Medulla oblongata (tissue), 1 donor: ENCODE measurements around the gene ANO2.
A peak's percentile ranks its signal among the peaks of the same experiment; 100 is the strongest.

Experiments used
- DNase-seq: peaks from one replicate; pipeline ENCODE4 v3.0.0-alpha.2; 2015; ENCODE audit errors: extremely low spot score

Gene ANO2

DNA sequence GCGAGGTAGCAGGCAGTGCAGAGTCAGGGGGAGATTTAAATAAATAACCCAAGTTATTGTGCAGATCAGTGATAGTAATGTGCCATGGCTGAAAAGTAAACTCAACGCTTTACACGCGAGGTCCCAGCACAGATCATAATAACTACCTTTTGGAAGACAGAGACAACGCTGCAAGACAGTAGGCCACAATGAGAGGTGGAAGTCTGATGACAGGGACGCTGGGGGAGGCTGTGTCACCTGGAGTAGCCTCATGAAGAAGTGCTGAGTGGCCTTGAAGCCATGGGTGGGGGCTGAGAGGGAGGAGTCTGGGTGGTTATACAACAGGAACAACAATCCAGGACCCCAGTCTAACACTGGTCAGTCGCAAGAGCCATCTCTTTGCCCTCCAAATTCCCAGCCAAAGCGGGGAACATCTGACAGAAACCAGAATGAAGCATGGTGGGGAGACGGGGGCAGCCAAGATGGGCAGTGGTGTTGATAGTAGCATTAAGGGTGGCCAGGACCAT is 28.2 kb downstream of the ANO2 start:
- no peak for DNase-seq

DNA sequence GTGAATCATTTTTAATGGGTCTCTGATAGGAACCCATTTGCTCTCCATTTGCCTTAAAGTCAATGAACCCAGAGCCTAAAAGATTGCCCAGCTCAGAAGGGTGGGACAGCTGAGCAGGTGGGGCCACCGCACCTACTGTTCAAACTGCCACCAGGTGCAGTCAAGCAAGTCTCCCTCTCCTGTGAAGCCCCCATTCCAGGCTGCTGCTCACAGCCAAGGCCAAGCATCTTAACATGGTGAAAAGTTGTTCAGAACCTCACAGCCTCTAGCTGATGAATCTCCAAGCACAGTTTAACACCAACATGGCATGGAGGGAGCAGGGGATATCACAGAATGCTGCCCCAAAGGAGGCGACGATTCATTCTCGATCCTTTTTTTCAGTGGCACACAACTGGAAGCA is 29.5 kb downstream of the ANO2 start:
- no peak for DNase-seq

DNA sequence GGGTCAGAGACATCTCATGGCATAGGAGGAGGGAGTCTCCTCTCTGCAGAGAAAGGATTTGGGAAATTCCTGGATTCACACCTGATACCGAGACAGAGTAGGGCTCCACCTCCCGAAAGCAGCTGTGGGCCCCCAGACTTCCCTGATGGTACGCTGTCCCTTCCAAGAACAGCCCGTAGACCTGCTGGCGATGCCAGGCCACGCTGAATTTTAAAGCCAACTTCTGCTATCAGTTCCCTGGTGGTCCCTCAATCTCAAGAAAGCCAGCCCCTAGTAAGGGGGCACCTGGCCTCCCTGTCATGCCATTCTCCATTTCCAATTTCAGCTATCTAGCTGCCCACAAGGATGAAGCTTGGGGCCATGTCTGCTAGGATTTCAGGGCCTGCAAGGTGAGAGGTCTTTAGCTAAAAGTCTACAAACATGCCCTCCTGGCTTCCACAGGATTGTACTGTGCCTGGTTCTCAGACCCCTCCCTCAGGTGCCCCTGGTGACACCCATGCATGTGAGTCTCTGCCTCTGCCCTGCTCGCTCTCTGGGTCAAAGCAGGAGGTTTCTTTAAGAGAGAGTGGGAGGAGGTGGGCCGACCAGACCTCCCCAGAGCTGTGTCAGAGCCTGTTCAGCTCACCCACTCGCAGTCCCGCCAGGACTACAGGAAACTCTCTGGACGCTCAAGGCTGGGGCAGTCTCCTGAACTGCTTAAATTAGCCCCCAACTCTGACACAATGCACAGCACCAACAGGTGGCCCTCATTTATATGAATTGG is 30.5 kb downstream of the ANO2 start:
- no peak for DNase-seq

DNA sequence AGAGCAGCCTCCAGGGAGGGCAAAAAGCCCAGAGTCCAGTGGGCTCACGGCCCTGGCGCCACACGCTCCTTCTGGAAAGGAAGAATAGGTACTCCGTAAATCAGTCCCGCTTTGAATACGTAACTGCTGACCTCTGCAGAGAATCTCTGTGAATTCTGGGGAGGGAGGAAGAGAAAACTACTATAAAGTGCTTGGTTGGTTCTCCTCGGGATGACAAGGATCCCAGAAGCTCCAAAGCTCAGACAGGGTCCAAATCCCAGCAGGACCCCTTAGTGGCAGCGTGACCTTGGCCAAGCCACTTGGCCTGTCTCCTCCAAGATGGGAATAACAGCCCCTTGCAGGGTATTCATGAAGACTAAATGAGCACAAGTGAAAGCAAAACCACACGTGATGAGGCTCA is 31.7 kb downstream of the ANO2 start:
- DNase-seq, result peak; percentile 47

DNA sequence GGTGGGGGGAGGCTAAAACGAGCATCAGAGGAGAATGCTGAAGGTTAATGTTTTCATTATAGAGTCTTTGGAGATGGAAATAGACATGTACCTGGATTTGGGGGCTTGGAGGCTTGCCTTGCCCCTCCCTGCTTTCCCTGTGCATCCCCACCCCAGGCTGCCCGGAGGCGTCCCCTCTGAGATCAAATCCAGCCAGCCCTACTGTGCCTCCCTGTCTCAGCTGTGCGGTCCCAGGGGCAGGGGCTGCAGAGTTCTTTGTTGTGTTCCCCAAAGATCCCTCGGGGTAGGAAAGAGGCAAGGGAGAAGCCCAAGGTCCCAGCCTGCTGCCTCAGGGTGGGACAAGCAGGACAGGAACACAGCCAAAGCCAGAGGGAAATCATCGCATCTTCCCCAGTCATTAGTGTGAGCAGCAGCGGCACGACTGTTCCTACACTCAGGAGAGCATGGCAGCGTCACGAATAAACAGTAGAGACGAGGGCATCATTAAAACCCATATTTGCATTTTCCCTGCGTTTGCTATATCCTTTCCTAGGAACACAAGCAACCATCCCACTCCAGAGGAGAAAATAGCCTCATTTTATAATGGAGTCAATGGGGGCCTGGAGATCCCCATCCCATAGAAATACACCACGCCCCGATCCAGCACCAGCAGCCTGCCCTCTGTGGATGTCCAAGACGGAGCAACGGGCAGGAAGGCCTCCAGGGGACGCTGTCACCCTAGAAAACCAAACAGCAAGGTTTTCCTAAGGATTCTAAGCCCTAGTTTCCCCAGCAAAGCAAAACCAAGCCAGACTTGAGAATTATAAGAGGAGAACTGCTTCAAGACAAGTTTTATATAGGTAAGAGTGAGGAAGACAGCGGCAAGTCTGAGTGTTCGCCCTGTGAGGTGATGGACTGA is 32.4 kb downstream of the ANO2 start:
- DNase-seq, result no peak

DNA sequence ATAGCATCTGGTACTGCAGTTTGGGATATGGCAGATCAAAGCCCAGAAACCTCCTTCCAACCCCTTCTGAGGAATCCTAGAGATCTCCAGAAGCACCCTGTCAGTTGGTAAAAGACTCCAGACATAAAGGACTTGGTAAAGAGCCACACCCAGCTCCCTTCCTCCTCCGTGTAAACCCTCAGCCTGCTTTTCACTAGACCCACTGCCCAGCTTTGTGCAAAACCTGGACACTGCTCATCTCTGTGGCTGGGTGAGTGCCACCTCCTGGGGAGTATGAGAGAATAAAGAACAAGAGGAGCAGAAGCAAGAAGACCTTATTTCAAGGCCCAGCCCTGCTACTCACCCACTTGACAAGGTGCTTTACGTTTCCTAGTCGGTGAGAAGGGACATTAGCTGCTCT is 33.0 kb downstream of the ANO2 start:
- no peak for DNase-seq

DNA sequence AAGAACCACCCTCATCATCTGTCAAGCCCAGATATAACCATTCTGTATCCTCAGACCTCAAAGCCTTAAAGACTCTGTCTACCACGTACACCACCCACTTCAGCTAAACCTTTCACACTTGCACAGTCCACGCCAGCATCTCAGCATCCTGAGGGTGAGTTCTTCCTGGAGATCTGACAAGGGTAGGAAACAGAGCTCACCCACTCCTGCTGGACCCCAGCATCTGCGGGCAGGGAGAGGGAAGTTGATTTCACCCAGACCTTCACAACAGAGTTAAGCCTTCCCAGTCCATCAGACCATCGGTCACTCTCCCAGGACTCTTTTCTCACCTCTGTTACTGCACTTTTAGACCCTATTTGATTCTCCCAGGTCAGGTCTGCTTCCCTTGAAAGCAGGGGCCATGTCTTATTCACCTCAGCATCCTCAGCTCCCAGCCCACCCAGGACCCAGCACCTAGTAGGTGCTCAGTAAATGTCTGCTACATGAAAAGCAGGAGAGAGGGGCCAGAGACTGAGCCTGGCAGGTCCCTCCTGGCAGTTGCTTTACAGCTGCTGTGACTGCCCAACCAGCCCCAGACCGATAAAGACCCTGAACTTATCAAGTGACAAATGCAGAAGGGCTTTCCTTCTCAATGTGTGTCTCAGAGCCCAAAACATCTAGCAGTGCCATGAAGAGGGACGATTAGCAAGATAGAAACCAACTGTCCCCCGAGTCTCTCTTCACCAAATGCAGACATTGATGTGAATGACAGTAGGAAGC is 34.1 kb downstream of the ANO2 start:
- no peak for DNase-seq

DNA sequence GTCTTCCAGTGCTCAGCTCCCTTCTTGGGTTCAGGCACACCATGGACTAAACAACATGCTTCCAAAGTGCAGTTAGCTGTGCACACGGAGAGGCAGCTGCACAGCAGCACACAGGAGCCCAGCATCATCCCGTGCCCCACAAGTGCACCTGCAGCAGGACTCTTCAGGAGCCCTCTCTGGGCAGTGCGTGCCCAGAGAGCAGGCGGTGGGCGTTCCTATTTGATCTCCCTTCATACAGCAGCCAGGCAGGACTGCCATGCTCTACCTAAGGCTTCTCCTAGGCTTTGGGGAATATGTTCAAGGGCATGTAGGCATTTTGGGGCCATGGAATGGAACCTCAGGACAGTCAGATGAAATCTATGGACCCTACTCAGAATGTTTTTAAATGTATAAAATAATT is 35.5 kb downstream of the ANO2 start:
- no peak for DNase-seq

DNA sequence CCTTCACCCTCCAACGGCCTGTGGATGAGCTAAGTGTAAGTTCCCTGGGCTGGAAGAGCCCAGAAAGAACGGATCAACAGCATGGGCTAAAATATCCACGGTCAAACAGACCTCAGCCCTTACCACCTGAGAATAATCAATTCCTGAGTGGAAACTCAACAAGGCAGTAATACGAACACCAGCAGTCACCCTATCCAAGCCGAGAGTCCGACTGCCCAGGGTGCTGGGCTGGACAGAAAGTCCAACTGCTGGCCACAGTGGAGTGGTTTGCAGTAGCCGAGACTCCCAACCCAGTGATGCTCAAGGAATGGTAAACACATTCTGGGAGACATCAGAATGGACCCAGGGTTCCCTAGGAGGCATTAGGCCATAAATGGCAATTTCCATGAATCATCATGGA is 36.8 kb downstream of the ANO2 start:
- DNase-seq, result no peak

DNA sequence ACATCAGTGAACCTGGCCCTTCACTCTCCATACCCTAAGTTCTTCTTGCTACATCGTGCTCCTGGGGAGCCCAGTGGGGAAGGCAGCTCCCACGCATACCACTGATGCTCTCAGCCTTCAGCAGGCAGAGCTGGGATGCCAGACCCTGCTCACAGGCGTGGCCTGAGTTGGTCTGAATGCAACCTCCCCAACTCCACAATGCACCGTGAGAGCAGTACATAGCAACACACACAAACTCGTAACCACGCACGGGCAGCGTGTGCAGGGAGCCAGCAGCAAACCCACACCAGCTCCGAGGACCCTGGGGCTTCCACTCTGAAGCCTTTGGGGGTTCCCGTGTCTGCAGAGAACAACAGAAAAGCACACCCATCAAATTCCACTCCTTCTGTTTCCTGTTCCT is 37.3 kb downstream of the ANO2 start:
- no peak for DNase-seq

DNA sequence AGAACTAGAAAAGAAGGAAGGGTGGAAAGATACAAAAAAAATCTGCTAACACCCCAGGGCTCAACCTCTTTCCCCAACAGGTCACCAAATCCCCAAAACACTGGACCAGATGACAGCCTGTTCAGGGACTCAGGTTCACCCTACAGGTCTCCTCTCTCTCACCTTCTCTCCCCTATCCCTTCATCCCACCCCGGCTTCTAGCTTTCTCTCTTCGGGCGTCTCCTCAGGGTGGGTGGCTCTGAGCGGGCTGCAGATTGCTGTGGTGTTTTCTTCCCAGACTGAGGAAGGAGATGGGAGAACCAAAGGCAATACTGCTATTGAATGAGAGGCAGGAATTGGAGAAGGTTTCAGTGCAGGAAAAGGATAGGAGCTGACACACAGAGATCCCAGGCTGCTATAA is 39.3 kb downstream of the ANO2 start:
- no peak for DNase-seq

DNA sequence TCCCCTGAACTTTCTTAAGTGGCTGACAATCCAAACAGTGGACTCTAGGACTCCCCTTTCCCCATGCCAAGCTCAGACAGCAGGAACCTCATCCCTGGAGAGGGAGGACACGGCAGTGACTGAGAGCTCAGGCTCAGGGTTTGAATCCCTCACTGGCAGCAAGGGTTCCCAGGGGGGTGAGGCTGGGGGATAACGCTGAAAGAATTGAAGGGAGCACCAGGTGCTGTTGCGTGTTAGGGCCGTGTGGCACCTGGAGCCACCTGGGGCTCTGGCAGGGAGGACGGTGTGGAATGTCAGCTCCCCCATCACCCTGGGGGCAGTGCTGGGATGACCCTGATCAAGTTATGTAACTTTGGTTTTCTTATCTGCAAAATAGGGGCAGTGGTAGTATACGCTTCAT is 40.1 kb downstream of the ANO2 start:
- no peak for DNase-seq

DNA sequence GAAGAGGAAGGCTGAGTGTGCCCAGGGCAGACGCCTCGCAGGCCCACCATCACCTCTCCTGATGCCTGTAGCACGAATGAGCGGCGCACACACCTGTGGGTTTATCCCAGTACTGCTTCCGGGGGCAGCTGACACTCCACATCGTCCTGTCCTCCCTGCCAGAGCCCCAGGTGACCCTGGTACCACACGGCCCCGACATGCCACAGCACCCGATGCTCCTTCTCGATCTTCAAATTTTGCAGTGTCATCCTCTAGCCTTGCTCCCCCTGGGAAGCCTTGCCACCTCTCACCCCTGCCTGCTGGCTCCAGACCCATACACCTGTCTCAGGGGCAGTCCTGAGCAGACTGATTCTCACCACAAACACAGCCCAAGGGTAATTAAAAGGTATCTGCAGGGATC is 40.6 kb downstream of the ANO2 start:
- DNase-seq, result no peak

DNA sequence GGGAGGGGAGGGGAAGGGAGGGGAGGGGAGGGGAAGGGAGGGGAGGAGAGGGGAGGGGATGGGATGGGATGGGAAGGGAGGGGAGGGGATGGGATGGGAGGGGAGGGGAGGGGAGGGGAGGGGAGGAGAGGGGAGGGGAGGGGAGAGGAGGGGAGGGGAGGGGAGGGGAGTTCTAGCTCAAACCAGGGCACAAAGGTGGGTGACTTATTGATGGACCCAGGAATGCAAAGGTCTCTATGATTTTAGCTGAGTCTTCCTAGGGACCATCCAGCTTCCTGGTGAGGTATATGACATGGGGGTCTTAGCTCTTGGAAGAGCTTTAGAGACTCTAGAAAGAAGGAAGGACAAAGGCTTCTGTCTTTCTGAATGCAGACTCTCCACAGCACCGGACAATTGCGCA is 42.3 kb downstream of the ANO2 start:
- no peak for DNase-seq

DNA sequence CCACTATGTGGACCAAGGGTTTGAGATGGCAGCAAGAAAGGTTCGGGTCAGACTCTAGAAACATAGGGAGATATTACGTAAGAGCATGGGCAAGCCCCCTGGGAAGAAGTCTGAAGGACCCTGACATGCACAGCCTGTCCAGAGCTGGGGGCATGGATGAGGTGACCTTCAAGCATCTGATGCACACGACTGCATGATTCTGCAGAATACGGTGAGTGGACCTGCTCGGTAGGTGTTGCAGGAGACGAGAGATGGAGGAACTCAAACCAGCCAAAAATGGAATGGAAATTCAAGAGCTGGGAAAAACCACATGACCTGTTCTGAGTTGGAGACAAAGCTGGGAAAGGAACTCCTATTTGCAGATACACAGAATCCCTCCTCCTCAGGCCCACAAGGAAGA is 43.6 kb downstream of the ANO2 start:
- DNase-seq, result no peak

DNA sequence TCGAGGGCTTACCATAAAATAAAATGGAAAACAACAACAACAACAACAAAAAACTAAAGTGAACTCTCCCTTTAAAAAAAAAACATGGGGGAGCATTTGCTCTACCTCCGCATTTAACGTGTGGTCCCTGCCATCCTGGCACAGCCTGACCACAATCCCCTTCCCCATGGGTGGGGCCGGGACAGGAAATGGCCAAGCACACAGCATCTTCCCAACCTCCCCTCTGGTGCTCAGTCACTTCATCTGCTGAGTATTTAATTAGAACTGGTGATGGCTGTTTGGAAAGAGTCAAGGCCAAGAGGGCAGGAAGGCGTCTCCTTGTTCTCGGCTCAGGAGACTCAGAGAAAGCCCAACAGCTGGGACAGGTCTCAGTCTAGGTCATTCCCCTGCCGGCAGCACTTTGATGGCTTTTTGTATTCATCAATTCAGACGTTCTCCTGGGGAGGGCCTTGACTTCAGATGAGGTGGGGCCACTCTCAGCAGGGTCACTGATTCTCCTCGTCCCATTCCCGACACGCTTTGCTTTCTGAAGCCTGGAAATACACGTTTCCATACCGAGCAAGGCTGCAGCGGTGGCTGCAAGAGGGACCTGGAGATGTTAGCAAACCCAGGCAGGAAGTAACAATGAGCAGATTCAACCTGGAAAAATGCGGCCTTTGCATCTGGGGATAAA is 44.4 kb downstream of the ANO2 start:
- DNase-seq, result no peak

DNA sequence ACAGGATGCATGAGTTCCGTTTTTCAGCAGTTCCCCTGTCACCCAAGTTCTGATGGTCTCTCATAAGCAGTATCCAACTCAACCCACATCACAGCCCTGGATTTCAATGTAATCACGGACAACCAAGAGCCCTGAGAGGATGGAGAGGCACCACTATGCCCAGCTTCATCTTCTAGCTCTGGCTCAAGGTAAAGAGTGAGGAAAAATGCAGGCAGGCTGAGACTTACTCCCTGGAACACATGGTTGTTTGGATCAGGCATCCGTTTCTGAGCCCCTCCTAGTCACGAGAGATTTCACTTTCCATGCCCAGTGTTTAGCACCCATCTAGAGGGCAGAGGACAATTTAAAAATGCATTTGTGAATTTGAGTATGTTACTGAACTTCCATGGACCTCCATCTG is 45.0 kb downstream of the ANO2 start:
- no peak for DNase-seq

DNA sequence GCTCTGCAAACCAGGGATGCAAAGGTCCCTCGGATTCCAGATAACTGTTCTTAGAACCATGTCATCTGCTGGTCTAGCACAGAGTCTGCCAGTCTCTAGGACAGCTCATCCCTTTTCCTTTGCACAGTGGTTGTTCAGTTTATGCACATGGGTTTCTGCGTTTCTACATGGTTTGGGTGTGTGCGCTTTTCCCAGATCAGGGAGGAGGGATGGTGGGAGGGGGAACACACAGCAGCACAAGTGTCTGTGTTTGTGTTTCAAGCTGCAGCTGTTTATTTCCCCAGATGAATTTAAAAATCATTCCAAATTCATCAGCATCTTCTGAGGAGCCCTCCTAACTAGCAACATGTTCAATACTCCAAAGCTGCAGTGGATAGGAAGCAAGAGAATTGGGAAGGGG is 45.4 kb downstream of the ANO2 start:
- DNase-seq, result no peak

DNA sequence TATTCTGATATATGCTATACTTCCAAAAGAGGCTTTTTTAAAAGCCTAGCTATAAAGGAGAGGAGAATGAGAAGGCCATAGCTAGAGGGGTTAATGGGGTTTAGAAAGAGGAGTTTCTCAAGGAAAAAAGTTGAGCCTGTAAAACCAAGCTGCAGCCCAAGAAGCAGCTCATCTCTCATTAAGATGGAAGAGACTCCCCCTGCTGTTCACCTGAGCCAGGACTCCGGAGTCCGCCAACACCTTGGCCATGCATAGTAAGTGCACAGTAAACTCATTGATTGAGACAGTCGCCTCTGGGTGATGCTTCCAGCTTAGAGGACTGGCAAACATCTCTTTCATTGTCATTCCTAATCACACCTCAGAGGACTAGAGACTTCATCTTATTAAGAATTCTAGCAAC is 46.2 kb downstream of the ANO2 start:
- no peak for DNase-seq

DNA sequence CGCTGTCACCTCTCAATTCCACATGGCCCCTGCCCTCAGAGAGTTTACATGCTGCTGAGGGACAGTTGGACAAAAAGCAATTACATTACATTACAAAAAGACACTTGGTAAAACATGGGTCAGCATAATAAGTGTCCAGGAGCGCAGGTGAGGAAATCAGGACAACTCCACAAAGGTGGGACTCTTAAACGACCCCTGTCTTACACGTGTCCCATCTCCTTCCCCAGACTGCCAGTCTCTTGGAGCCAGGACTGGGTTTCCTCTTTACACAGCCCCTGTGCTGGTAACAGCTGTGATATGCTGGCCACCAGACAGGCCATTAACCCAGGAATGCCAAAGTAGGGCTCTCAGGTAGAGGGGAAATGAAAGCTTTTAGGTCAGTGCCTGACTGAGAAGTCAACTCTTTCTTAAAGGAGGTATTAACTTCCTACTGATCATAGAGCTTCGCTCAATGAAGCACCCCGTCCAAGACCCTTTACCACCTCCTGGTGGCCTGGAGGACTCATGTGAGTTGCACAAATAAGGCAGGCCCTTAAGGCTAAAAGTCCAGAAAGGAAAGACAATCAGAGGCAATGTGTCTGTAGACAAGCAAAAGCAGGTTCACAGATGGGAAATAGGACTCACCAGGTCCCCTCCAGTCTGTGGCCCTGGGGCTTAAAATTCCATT is 55.5 kb downstream of the ANO2 start:
- DNase-seq, result no peak

DNA sequence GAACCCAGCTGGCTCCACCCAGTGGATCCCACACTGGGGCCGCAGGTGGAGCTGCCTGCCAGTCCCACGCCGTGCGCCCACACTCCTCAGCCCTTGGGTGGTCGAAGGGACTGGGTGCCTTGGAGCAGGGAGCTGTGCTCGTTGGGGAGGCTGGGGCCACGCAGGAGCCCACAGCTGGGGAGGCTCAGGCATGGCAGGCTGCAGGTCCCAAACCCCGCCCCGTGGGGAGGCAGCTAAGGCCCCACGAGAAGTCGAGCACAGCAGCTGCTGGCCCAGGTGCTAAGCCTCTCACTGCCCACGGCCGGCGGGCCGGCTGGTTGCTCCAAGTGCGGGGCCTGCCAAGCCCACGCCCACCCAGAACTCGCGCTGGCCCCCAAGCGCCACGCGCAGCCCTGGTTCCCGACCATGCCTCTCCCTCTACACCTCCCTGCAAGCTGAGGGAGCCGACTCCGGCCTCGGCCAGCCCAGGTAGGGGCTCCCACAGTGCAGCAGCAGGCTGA is 56.2 kb downstream of the ANO2 start:
- no peak for DNase-seq
